Hepatocyte (in vitro differentiated cells): ENCODE results near the gene SORCS2. TPM values are rescaled to one million over a fixed set of nuclear protein-coding genes. Genes with fewer than 3 reads are reported as not detected.

Experiments used
- DNase-seq: peaks from one replicate; pipeline ENCODE4 v3.0.0-alpha.2; 2016; ENCODE audit warnings: low spot score
- H2AFZ ChIP-seq: fragments of 200-600 bp; sonication (generic); 2 replicates; pipeline ENCODE4 v1.6.0; 2016; ENCODE audit warnings: antibody characterized with exemption, mild to moderate bottlenecking
- H3K27ac ChIP-seq: fragments of 200-600 bp; sonication (generic); 2 replicates; pipeline ENCODE4 v1.5.1; 2016; ENCODE audit warnings: mild to moderate bottlenecking
- H3K27me3 ChIP-seq: fragments of 200-600 bp; sonication (generic); 2 replicates; pipeline ENCODE4 v1.6.1; 2016
- H3K36me3 ChIP-seq: fragments of 200-600 bp; sonication (generic); replicated peaks from 2 replicates; pipeline ENCODE4 v1.5.1; 2016; ENCODE audit warnings: low read depth; ENCODE audit not compliant: insufficient read depth
- H3K4me1 ChIP-seq: fragments of 200-600 bp; sonication (generic); 2 replicates; pipeline ENCODE4 v1.5.1; 2016; ENCODE audit warnings: mild to moderate bottlenecking, moderate library complexity; ENCODE audit not compliant: insufficient read depth
- H3K4me2 ChIP-seq: fragments of 200-600 bp; sonication (generic); 2 replicates; pipeline ENCODE4 v1.6.0; 2016
- H3K4me3 ChIP-seq: fragments of 200-600 bp; sonication (generic); 2 replicates; pipeline ENCODE4 v1.5.1; 2016; ENCODE audit warnings: mild to moderate bottlenecking
- H3K79me2 ChIP-seq: fragments of 200-600 bp; sonication (generic); 2 replicates; pipeline ENCODE4 v1.6.0; 2017; ENCODE audit warnings: mild to moderate bottlenecking
- H3K9me2 ChIP-seq: fragments of 200-600 bp; sonication (generic); replicated peaks from 2 replicates; pipeline ENCODE4 v1.6.0; 2017; ENCODE audit warnings: mild to moderate bottlenecking; ENCODE audit not compliant: insufficient read depth
- H3K9me3 ChIP-seq: fragments of 200-600 bp; sonication (generic); 2 replicates; pipeline ENCODE4 v1.5.1; 2016; ENCODE audit warnings: low read depth, mild to moderate bottlenecking
- H4K20me1 ChIP-seq: fragments of 200-600 bp; sonication (generic); 2 replicates; pipeline ENCODE4 v1.6.0; 2016; ENCODE audit warnings: mild to moderate bottlenecking; ENCODE audit not compliant: insufficient read depth, poor library complexity, severe bottlenecking
- CTCF ChIP-seq: fragments of 200-600 bp; sonication (generic); IDR thresholded peaks from 2 replicates; pipeline ENCODE4 v1.5.1; 2016; ENCODE audit warnings: antibody characterized with exemption, mild to moderate bottlenecking; ENCODE audit not compliant: poor library complexity
- EZH2 ChIP-seq: fragments of 200-600 bp; sonication (generic); IDR thresholded peaks from 2 replicates; pipeline ENCODE4 v1.6.1; 2016; ENCODE audit warnings: antibody characterized with exemption, mild to moderate bottlenecking, borderline replicate concordance
- EZH2phosphoT487 ChIP-seq: fragments of 200-600 bp; sonication (generic); IDR thresholded peaks from one replicate; pipeline ENCODE4 v1.6.1; 2018; ENCODE audit warnings: antibody characterized with exemption, mild to moderate bottlenecking, low read depth, moderate library complexity; ENCODE audit not compliant: unreplicated experiment, severe bottlenecking
- WGBS: methylation state at CpG from one replicate; pipeline ENCODE4 v1.1.6; 2016; ENCODE audit warnings: low lambda C conversion rate; ENCODE audit errors: missing lambda C conversion rate; 5-methylcytosine and 5-hydroxymethylcytosine counted together
- polyA plus RNA-seq: library from polyadenylated mRNA; unstranded; fragments of >200 nt; fragmentation: Nextera tagmentation; extraction: Ambion mirVana; gene quantifications from 2 replicates; pipeline ENCODE4 v1.2.1, GENCODE V29; 2016
- total RNA-seq: library from RNA; depleted of rRNA; stranded (reverse); fragments of >200 nt; gene quantifications from 2 replicates; pipeline ENCODE4 v1.2.3, GENCODE V29; 2014

SORCS2 gene
- total and polyA plus RNA-seq, 2 experiments from 2014 or later: 1.6 to 4.8 TPM

GRCh38 chr4:7232061-7232650 is 39.8 kb downstream of the SORCS2 start:
- TF ChIP-seq EZH2phosphoT487 (no peak), CTCF (no peak), EZH2 (no peak)
- WGBS: 94% methylated on average over 18 of the region's 18 CpGs
- no peak for DNase-seq
- Histone ChIP-seq H4K20me1 (no peaks in the 10 kb centered on the region), H3K9me3 (no peaks in the 10 kb centered on the region), H3K79me2 (no peaks in the 10 kb centered on the region), H3K4me1 (peaks cover 6% of the 10 kb centered on the region), H3K36me3 (no peaks in the 10 kb centered on the region), H3K4me2 (no peak overlapping the region), H3K27me3 (no peaks in the 10 kb centered on the region), H2AFZ (no peak overlapping the region), H3K4me3 (no peak overlapping the region), H3K27ac (no peak overlapping the region), H3K9me2 (no peaks in the 10 kb centered on the region)

GRCh38 chr4:7233006-7233580 is 40.8 kb downstream of the SORCS2 start:
- Histone ChIP-seq H3K9me2 (no peaks in the 10 kb centered on the region), H3K27ac (no peak overlapping the region), H3K27me3 (no peaks in the 10 kb centered on the region), H2AFZ (no peak overlapping the region), H3K4me3 (no peak overlapping the region), H3K4me1 (peaks cover 13% of the 10 kb centered on the region), H3K9me3 (no peaks in the 10 kb centered on the region), H4K20me1 (no peaks in the 10 kb centered on the region), H3K36me3 (no peaks in the 10 kb centered on the region), H3K79me2 (no peaks in the 10 kb centered on the region), H3K4me2 (no peak overlapping the region)
- 88% methylated on average over 18 of the region's 18 CpGs for WGBS
- TF ChIP-seq EZH2phosphoT487 (no peak), CTCF (no peak)
- no peak for DNase-seq

GRCh38 chr4:7233601-7234000 is 41.3 kb downstream of the SORCS2 start:
- Histone ChIP-seq H3K4me2 (no peak overlapping the region), H3K4me1 (peaks cover 13% of the 10 kb centered on the region), H3K27me3 (no peaks in the 10 kb centered on the region), H3K4me3 (no peak overlapping the region), H2AFZ (no peak overlapping the region), H3K9me2 (no peaks in the 10 kb centered on the region), H4K20me1 (no peaks in the 10 kb centered on the region), H3K36me3 (no peaks in the 10 kb centered on the region), H3K79me2 (no peaks in the 10 kb centered on the region), H3K9me3 (no peaks in the 10 kb centered on the region), H3K27ac (no peak overlapping the region)
- 91% methylated on average over 11 of the region's 12 CpGs for WGBS
- DNase-seq: no peak
- TF ChIP-seq CTCF: no peak
- no peak for TF ChIP-seq EZH2phosphoT487
- no peak for TF ChIP-seq EZH2
